HepG2 (cell line): ENCODE measurements around the gene LHPP. TPM values are rescaled to one million over a fixed set of nuclear protein-coding genes. Genes with fewer than 3 reads are reported as not detected.

Source experiments
- ATAC-seq: fragments of 200-7000 bp; cut with Tn5 transposase; 3 replicates; pipeline ENCODE4 v1.9.1; 2020; ENCODE audit warnings: mild to moderate bottlenecking, moderate library complexity
- BruUV-seq: library from RNA; stranded (reverse); fragments of 400-500 nt; replicated peaks from 2 replicates; lab custom pipeline; 2021; lab: Mats Ljungman, UMichigan
- CTCF ChIA-PET: fragments of 300-600 bp; formaldehyde crosslinking; extraction: SDS; loops from one replicate; lab custom pipeline; 2021; ENCODE audit warnings: low total read pairs, inconsistent platforms, low intra/inter-chr PET ratio; lab: Yijun Ruan, JAX
- POLR2A ChIA-PET: fragments of 350-600 bp; sonication (Branson Sonifier 250); formaldehyde crosslinking; loops from one replicate; lab custom pipeline; 2020; ENCODE audit warnings: antibody characterized with exemption, inconsistent platforms; lab: Yijun Ruan, JAX
- DNase-seq: peaks from one replicate; pipeline ENCODE4 v3.0.0-alpha.2; 2015; ENCODE audit warnings: low spot score
- FAIRE-seq: peaks from 3 replicates; lab custom pipeline; 2011; peaks lifted over from hg19 to GRCh38; lab: Jason Lieb, UNC
- H2AFZ ChIP-seq: one replicate; pipeline ENCODE4 v1.6.1; 2011; ENCODE audit warnings: low read length, inconsistent platforms
- H3K27ac ChIP-seq: fragments of 300-600 bp; 3 replicates; pipeline ENCODE4 v1.8.0; 2011; ENCODE audit warnings: mixed run types, mild to moderate bottlenecking, mixed read lengths, low read length, inconsistent platforms; ENCODE audit not compliant: insufficient read depth; ENCODE audit errors: extremely low read length
- H3K27me3 ChIP-seq, 2 experiments: fragments of 200-600 bp in 1 of 2; 2 replicates in 1 of 2; 3 replicates in 1 of 2; pipeline versions ENCODE4 v1.6.0 to v1.8.0; 2011; ENCODE audit warnings: low read length in 2 of 2, mild to moderate bottlenecking in 2 of 2, moderate library complexity in 2 of 2, inconsistent platforms in 1 of 2; ENCODE audit not compliant: insufficient read depth in 2 of 2, control insufficient read depth in 1 of 2
- H3K36me3 ChIP-seq, 2 experiments: fragments of 200-600 bp in 1 of 2; replicated peaks in 1 of 2; 2 replicates in 1 of 2; 3 replicates in 1 of 2; pipeline versions ENCODE4 v1.5.1 to v1.8.0; 2011; ENCODE audit warnings: low read length in 2 of 2, inconsistent platforms in 1 of 2; ENCODE audit not compliant: insufficient read depth in 2 of 2, control insufficient read depth in 1 of 2
- H3K4me1 ChIP-seq: 2 replicates; pipeline ENCODE4 v1.5.1; 2012; ENCODE audit warnings: low read length, inconsistent platforms; ENCODE audit not compliant: insufficient read depth
- H3K4me2 ChIP-seq: 2 replicates; pipeline ENCODE4 v1.6.0; 2011; ENCODE audit warnings: low read depth, low read length, inconsistent platforms
- H3K4me3 ChIP-seq, 3 experiments: fragments of 200-600 bp in 1 of 3; sonication (generic), shearing (Covaris generic) in 1 of 3; replicated peaks in 1 of 3; 2 replicates each; pipeline ENCODE4 v1.5.1; 2011 to 2016; ENCODE audit warnings: low read length in 3 of 3, inconsistent platforms in 2 of 3, low read depth in 2 of 3, mild to moderate bottlenecking in 2 of 3, control low read depth in 1 of 3, mixed read lengths in 1 of 3; ENCODE audit not compliant: insufficient read depth in 1 of 3
- H3K79me2 ChIP-seq: one replicate; pipeline ENCODE4 v1.6.1; 2011; ENCODE audit warnings: low read length, inconsistent platforms; ENCODE audit not compliant: insufficient read depth
- H3K9ac ChIP-seq: 2 replicates; pipeline ENCODE4 v1.6.0; 2011; ENCODE audit warnings: mild to moderate bottlenecking, low read depth, low read length, inconsistent platforms; ENCODE audit not compliant: insufficient read depth
- H3K9me3 ChIP-seq: 2 replicates; pipeline ENCODE4 v1.5.1; 2012; ENCODE audit warnings: mild to moderate bottlenecking, low read length
- H4K20me1 ChIP-seq: 2 replicates; pipeline ENCODE4 v1.6.0; 2011; ENCODE audit warnings: inconsistent platforms, mild to moderate bottlenecking, low read length, moderate library complexity; ENCODE audit not compliant: insufficient read depth
- IKZF4 ChIP-seq: sonication (generic); formaldehyde crosslinking; IDR thresholded peaks from 2 replicates; pipeline ENCODE4 v1.5.1; 2020; ENCODE audit warnings: borderline replicate concordance, mild to moderate bottlenecking, low read depth, missing genetic modification reagents; ENCODE audit errors: not compliant biosample characterization
- MBNL3 ChIP-seq: fragments of 250-450 bp; sonication (Bioruptor Pico); conservative IDR thresholded peaks from 2 replicates; pipeline ENCODE4 v1.8.0; 2022; ENCODE audit warnings: mild to moderate bottlenecking, inconsistent platforms
- POLR2AphosphoS5 ChIP-seq: IDR thresholded peaks from 2 replicates; pipeline ENCODE4 v1.6.1; 2012; ENCODE audit warnings: low read depth, low read length
- SNRNP70 ChIP-seq: fragments of 200-400 bp; formaldehyde crosslinking; IDR thresholded peaks from 2 replicates; pipeline ENCODE4 v1.6.1; 2017; ENCODE audit warnings: mild to moderate bottlenecking, low read depth, low read length, moderate library complexity
- ZNF543 ChIP-seq: sonication (generic); formaldehyde crosslinking; IDR thresholded peaks from 2 replicates; pipeline ENCODE4 v1.4.0; 2020; ENCODE audit warnings: mild to moderate bottlenecking, missing genetic modification reagents
- WGBS: methylation state at CpG from one replicate; pipeline ENCODE4 v1.1.6; 2017; ENCODE audit warnings: low lambda C conversion rate; 5-methylcytosine and 5-hydroxymethylcytosine counted together
- in situ Hi-C: cut with HindIII; loops from 2 replicates; pipeline ENCODE4 v1.10.0; 2017; ENCODE audit warnings: low pct_unique_long_range_greater_than_20kb; ENCODE audit not compliant: extremely low pct_ligation_motif_present
- intact Hi-C: fragments of 100-400 bp; cut with micrococcal nuclease; formaldehyde crosslinking; loops from one replicate; pipeline ENCODE4 v1.10.0; 2022; ENCODE audit not compliant: unreplicated experiment
- polyA plus RNA-seq, 8 experiments: library from polyadenylated mRNA; depleted of rRNA in 3 of 8; stranded (reverse) in 7 of 8; unstranded in 1 of 8; fragments of >200 nt; fragmentation: Illumina TruSeq in 4 of 8; extraction: Trizol in 4 of 8; gene quantifications; 2 replicates each; pipeline versions ENCODE4 v1.2.1 to v1.2.3, GENCODE V29; 2011 to 2016; ENCODE audit warnings: low read depth in 4 of 8, missing spikeins in 1 of 8, mixed read lengths in 1 of 8; ENCODE audit not compliant: insufficient read depth in 1 of 8
- total RNA-seq, 5 experiments: library from RNA; depleted of rRNA; stranded (reverse); fragments of >200 nt; fragmentation: Illumina TruSeq; extraction: Trizol; gene quantifications; 2 replicates each; pipeline ENCODE4 v1.2.3, GENCODE V29; 2016; ENCODE audit warnings: low read depth in 1 of 5
- TF ChIP-seq, protein P1 (sequence below): sonication (generic); formaldehyde crosslinking; IDR thresholded peaks from 2 replicates; pipeline ENCODE4 v1.4.0; 2020; ENCODE audit warnings: missing genetic modification reagents
- TF ChIP-seq, protein P2 (sequence below): sonication (generic); formaldehyde crosslinking; IDR thresholded peaks from 2 replicates; pipeline ENCODE4 v1.5.0; 2020; ENCODE audit warnings: missing genetic modification reagents

Gene LHPP
- total and polyA plus RNA-seq, 2 of the 13 experiments (the other 11 are each of a cell fraction or from before 2014, with no cell fraction given), result 5.2 to 13.1 TPM

DNA sequence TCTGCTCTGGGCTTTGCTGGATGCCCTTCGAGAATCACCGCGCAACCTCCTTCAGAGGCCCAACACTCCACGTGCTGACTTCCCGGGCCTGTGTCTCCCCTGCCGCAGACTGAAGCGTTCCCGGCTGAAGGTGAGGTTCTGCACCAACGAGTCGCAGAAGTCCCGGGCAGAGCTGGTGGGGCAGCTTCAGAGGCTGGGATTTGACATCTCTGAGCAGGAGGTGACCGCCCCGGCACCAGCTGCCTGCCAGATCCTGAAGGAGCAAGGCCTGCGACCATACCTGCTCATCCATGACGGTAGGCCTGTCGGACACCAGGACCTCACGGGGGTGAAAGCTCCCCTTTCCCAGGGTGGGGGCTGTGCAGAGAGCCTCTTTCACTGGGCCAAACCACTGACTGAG is 22.4 kb downstream of the LHPP start (continued):
- TF ChIP-seq, protein P1, sequence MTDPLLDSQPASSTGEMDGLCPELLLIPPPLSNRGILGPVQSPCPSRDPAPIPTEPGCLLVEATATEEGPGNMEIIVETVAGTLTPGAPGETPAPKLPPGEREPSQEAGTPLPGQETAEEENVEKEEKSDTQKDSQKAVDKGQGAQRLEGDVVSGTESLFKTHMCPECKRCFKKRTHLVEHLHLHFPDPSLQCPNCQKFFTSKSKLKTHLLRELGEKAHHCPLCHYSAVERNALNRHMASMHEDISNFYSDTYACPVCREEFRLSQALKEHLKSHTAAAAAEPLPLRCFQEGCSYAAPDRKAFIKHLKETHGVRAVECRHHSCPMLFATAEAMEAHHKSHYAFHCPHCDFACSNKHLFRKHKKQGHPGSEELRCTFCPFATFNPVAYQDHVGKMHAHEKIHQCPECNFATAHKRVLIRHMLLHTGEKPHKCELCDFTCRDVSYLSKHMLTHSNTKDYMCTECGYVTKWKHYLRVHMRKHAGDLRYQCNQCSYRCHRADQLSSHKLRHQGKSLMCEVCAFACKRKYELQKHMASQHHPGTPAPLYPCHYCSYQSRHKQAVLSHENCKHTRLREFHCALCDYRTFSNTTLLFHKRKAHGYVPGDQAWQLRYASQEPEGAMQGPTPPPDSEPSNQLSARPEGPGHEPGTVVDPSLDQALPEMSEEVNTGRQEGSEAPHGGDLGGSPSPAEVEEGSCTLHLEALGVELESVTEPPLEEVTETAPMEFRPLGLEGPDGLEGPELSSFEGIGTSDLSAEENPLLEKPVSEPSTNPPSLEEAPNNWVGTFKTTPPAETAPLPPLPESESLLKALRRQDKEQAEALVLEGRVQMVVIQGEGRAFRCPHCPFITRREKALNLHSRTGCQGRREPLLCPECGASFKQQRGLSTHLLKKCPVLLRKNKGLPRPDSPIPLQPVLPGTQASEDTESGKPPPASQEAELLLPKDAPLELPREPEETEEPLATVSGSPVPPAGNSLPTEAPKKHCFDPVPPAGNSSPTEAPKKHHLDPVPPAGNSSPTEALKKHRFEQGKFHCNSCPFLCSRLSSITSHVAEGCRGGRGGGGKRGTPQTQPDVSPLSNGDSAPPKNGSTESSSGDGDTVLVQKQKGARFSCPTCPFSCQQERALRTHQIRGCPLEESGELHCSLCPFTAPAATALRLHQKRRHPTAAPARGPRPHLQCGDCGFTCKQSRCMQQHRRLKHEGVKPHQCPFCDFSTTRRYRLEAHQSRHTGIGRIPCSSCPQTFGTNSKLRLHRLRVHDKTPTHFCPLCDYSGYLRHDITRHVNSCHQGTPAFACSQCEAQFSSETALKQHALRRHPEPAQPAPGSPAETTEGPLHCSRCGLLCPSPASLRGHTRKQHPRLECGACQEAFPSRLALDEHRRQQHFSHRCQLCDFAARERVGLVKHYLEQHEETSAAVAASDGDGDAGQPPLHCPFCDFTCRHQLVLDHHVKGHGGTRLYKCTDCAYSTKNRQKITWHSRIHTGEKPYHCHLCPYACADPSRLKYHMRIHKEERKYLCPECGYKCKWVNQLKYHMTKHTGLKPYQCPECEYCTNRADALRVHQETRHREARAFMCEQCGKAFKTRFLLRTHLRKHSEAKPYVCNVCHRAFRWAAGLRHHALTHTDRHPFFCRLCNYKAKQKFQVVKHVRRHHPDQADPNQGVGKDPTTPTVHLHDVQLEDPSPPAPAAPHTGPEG (CRISPR knock-in tag), result no peak
- no peak for TF ChIP-seq POLR2AphosphoS5

GRCh38 chr10:124484661-124485060 is 23.0 kb downstream of the LHPP start:
- H3K27me3 ChIP-seq, result no peaks in the 10 kb centered on the region
- peaks cover 12% of the 10 kb centered on the region for H3K4me1 ChIP-seq
- H2AFZ ChIP-seq, result no peak overlapping the region
- no peak overlapping the region for H3K4me2 ChIP-seq
- POLR2A ChIA-PET, result no interaction called here
- in situ Hi-C loops (no loop called here), intact Hi-C loops (no loop called here)
- CTCF ChIA-PET, result no interaction called here
- no peak overlapping the region for H3K27ac ChIP-seq
- H3K36me3 ChIP-seq, result no peaks in the 10 kb centered on the region
- 91% methylated on average over 2 of the region's 2 CpGs for WGBS
- TF ChIP-seq ZNF543 (CRISPR knock-in tag) (no peak), IKZF4 (CRISPR knock-in tag) (no peak), SNRNP70 (no peak), MBNL3 (CRISPR knock-in tag) (no peak)
- TF ChIP-seq, protein P2, sequence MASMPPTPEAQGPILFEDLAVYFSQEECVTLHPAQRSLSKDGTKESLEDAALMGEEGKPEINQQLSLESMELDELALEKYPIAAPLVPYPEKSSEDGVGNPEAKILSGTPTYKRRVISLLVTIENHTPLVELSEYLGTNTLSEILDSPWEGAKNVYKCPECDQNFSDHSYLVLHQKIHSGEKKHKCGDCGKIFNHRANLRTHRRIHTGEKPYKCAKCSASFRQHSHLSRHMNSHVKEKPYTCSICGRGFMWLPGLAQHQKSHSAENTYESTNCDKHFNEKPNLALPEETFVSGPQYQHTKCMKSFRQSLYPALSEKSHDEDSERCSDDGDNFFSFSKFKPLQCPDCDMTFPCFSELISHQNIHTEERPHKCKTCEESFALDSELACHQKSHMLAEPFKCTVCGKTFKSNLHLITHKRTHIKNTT (CRISPR knock-in tag), result no peak
- no peaks in the 10 kb centered on the region for H3K79me2 ChIP-seq
- no peaks in the 10 kb centered on the region; the same call in 1 of the 2 replicates for H4K20me1 ChIP-seq
- no peaks in the 10 kb centered on the region for H3K9me3 ChIP-seq
- no peak overlapping the region for H3K4me3 ChIP-seq
- no peak overlapping the region for H3K9ac ChIP-seq
- ATAC-seq (no peak), DNase-seq (no peak), FAIRE-seq (no peak)
- no TSS peak for BruUV-seq
